Measurements from ENCODE around the gene RNASET2.
"Not testable (repeated sequence)": the region's sequence is repeated elsewhere in the genome, so short reads cannot be mapped to it uniquely, and the experiment has no call there.

Gene RNASET2

GRCh38 chr6:166921570-166921969 lies 34.8 kb downstream of the RNASET2 start:
- TF ChIP-seq CTCF (IDR thresholded peaks at IDR 0.05; ENCODE audit: low read depth, low read length): no peak
- Histone ChIP-seq H3K9me3 (ENCODE audit: severe bottlenecking) (no peaks in the 10 kb centered on the region), H3K4me3 (ENCODE audit: low read depth, low read length) (no peak overlapping the region), H3K27ac (no peak overlapping the region), H3K27me3 (ENCODE audit: insufficient read depth, low read depth, severe bottlenecking) (no peaks in the 10 kb centered on the region), H3K36me3 (no peaks in the 10 kb centered on the region)
- no peak for DNase-seq

GRCh38 chr6:166916824-166917223 lies 39.5 kb downstream of the RNASET2 start:
- DNase-seq: no peak
- TF ChIP-seq CTCF (IDR thresholded peaks at IDR 0.05; ENCODE audit: low read depth, low read length): no peak
- Histone ChIP-seq H3K27me3 (ENCODE audit: insufficient read depth, low read depth, severe bottlenecking) (no peaks in the 10 kb centered on the region), H3K9me3 (ENCODE audit: severe bottlenecking) (no peaks in the 10 kb centered on the region), H3K27ac (no peak overlapping the region), H3K36me3 (no peaks in the 10 kb centered on the region), H3K4me3 (ENCODE audit: low read depth, low read length) (no peak overlapping the region)

- DNase-seq; H3K4me3 ChIP-seq (ENCODE audit: low read depth, low read length); H3K9me3 ChIP-seq (ENCODE audit: severe bottlenecking); H3K27me3 ChIP-seq (ENCODE audit: insufficient read depth, low read depth, severe bottlenecking); H3K36me3 ChIP-seq; H3K27ac ChIP-seq: not testable (repeated sequence)
Observed at GRCh38 chr6:166915484-166915883, 40.9 kb downstream of the RNASET2 start.

GRCh38 chr6:166914952-166915351 lies 41.4 kb downstream of the RNASET2 start:
- H3K9me3 ChIP-seq (ENCODE audit: severe bottlenecking); DNase-seq; H3K36me3 ChIP-seq; H3K27ac ChIP-seq; H3K27me3 ChIP-seq (ENCODE audit: insufficient read depth, low read depth, severe bottlenecking); H3K4me3 ChIP-seq (ENCODE audit: low read depth, low read length): not testable (repeated sequence)

- no peak overlapping the region for H3K27ac ChIP-seq
- no peaks in the 10 kb centered on the region for H3K36me3 ChIP-seq
- H3K4me3 ChIP-seq (ENCODE audit: low read depth, low read length): no peak overlapping the region
- H3K27me3 ChIP-seq (ENCODE audit: insufficient read depth, low read depth, severe bottlenecking): no peaks in the 10 kb centered on the region
- no peak for DNase-seq
- H3K9me3 ChIP-seq (ENCODE audit: severe bottlenecking): no peaks in the 10 kb centered on the region
- TF ChIP-seq CTCF (IDR thresholded peaks at IDR 0.05; ENCODE audit: low read depth, low read length): no peak
Observed at GRCh38 chr6:166911248-166911677, 45.1 kb downstream of the RNASET2 start.

DNA sequence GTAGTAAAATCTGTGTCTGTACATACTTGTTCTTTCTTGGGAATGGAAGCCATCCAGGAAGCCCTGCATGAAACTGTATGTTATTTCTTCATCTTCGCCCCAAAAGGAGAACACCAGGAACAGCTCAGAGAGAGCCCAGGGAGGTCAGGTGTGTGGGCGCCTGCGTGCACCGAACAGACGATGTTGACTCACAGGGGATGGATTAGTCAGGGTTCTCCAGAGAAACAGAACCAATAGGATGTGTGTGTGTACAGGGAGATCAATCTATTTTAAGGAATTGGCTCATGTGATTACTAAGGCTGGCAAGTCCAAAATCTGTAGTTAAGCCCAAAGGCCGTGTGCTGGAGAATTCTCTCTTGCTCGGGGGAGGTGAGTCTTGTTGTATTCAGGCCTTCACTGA lies 45.7 kb downstream of the RNASET2 start:
- Histone ChIP-seq H3K27me3 (ENCODE audit: insufficient read depth, low read depth, severe bottlenecking) (no peaks in the 10 kb centered on the region), H3K27ac (no peak overlapping the region), H3K9me3 (ENCODE audit: severe bottlenecking) (no peaks in the 10 kb centered on the region), H3K36me3 (no peaks in the 10 kb centered on the region), H3K4me3 (ENCODE audit: low read depth, low read length) (no peak overlapping the region)
- no peak for TF ChIP-seq CTCF (IDR thresholded peaks at IDR 0.05; ENCODE audit: low read depth, low read length)
- no peak for DNase-seq

DNA sequence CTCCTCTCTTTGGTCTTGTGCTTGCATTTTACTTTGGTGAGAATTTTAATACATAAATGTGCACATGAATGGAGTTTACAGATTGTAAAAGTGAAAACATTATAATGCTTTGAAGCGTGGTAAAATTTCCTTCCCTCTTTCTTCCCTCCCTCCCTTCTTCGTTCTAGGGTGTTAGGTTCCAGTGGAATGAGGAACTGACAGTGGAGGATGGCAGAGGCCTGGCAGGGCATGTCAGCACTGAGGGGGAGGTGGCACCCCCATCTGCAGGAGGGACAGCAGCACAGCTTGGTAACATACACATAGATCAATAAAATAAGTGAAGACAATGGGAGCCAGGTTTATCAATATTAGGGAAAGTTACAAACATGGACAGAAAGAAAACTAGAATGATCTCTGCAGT lies 47.5 kb downstream of the RNASET2 start:
- no peak overlapping the region for H3K27ac ChIP-seq
- no peak for DNase-seq
- no peaks in the 10 kb centered on the region for H3K9me3 ChIP-seq (ENCODE audit: severe bottlenecking)
- no peak overlapping the region for H3K4me3 ChIP-seq (ENCODE audit: low read depth, low read length)
- no peak for TF ChIP-seq CTCF (IDR thresholded peaks at IDR 0.05; ENCODE audit: low read depth, low read length)
- no peaks in the 10 kb centered on the region for H3K27me3 ChIP-seq (ENCODE audit: insufficient read depth, low read depth, severe bottlenecking)
- no peaks in the 10 kb centered on the region for H3K36me3 ChIP-seq

All from WERI-Rb-1 (cell line).